Cardiac muscle cell (in vitro differentiated cells and primary cell): ENCODE data around the gene CRYBB3. TPM values are rescaled to one million over a fixed set of nuclear protein-coding genes. Genes with fewer than 3 reads are reported as not detected.

Experiments used
- DNase-seq, 2 donors: peaks; one replicate each; pipeline versions ENCODE4 v3.0.0 to v3.0.0-alpha.2; 2010 to 2017; ENCODE audit warnings: low read depth in 1 of 2, low spot score in 1 of 2
- H3K27ac ChIP-seq: fragments of 200-600 bp; sonication (generic); 2 replicates; pipeline ENCODE4 v1.5.1; 2016
- H3K27me3 ChIP-seq: fragments of 200-600 bp; sonication (generic); 2 replicates; pipeline ENCODE4 v1.6.0; 2016; ENCODE audit warnings: control low read depth
- H3K36me3 ChIP-seq: fragments of 200-600 bp; sonication (generic); 2 replicates; pipeline ENCODE4 v1.5.1; 2016; ENCODE audit warnings: control low read depth
- H3K4me1 ChIP-seq: fragments of 200-600 bp; sonication (generic); 2 replicates; pipeline ENCODE4 v1.8.1; 2017; ENCODE audit warnings: low read depth, mild to moderate bottlenecking, mixed run types
- H3K4me3 ChIP-seq: fragments of 200-600 bp; sonication (generic); 2 replicates; pipeline ENCODE4 v1.5.1; 2016; ENCODE audit warnings: mild to moderate bottlenecking
- H3K9me3 ChIP-seq: fragments of 200-600 bp; sonication (generic); 2 replicates; pipeline ENCODE4 v1.5.1; 2017; ENCODE audit warnings: low read depth, mild to moderate bottlenecking, control low read depth
- CTCF ChIP-seq: IDR thresholded peaks from 2 replicates; pipeline ENCODE4 v1.5.1; 2012; ENCODE audit warnings: low read depth, mild to moderate bottlenecking, low read length
- polyA plus RNA-seq: library from polyadenylated mRNA; unstranded; fragments of >200 nt; fragmentation: Nextera tagmentation; extraction: Ambion mirVana; gene quantifications from 2 replicates; pipeline ENCODE4 v1.2.1, GENCODE V29; 2016
- total RNA-seq: library from RNA; depleted of rRNA; stranded (reverse); fragments of >200 nt; gene quantifications from 2 replicates; pipeline ENCODE4 v1.2.3, GENCODE V29; 2016

CRYBB3 gene
- total and polyA plus RNA-seq, 2 experiments from 2014 or later, result 0.21 TPM; not detected in 1

- no peak for DNase-seq
- TF ChIP-seq CTCF, result no peak
- Histone ChIP-seq H3K36me3 (no peaks in the 10 kb centered on the region), H3K27me3 (no peaks in the 10 kb centered on the region), H3K4me3 (no peak overlapping the region), H3K4me1 (no peaks in the 10 kb centered on the region), H3K9me3 (no peaks in the 10 kb centered on the region), H3K27ac (no peak overlapping the region)
These were observed 33.2 kb upstream of the CRYBB3 start for GRCh38 chr22:25166266-25167040.

DNA sequence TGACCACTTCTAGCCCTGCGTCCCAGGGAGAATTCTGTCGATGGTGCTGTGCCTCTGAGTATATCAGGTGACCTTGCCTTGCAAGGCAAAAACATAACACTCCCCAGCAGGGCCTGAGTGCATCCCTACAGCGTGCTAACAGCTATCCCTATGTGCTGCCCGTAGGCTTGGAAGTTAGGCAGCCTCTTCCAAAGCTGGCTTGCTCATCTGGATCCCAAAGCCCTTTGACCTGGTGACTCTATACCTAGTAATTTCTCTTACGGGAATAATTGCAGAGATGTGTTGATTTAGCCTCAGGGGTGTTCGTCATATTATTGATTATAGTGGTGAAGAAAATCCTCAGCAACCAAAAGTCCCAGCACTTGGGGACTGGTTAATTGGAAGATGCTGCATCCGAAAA lies 32.6 kb upstream of the CRYBB3 start:
- Histone ChIP-seq H3K4me1 (no peaks in the 10 kb centered on the region), H3K4me3 (no peak overlapping the region), H3K36me3 (peaks cover 2% of the 10 kb centered on the region), H3K9me3 (no peaks in the 10 kb centered on the region), H3K27me3 (no peaks in the 10 kb centered on the region), H3K27ac (no peak overlapping the region)
- DNase-seq, result no peak
- TF ChIP-seq CTCF, result no peak

DNA sequence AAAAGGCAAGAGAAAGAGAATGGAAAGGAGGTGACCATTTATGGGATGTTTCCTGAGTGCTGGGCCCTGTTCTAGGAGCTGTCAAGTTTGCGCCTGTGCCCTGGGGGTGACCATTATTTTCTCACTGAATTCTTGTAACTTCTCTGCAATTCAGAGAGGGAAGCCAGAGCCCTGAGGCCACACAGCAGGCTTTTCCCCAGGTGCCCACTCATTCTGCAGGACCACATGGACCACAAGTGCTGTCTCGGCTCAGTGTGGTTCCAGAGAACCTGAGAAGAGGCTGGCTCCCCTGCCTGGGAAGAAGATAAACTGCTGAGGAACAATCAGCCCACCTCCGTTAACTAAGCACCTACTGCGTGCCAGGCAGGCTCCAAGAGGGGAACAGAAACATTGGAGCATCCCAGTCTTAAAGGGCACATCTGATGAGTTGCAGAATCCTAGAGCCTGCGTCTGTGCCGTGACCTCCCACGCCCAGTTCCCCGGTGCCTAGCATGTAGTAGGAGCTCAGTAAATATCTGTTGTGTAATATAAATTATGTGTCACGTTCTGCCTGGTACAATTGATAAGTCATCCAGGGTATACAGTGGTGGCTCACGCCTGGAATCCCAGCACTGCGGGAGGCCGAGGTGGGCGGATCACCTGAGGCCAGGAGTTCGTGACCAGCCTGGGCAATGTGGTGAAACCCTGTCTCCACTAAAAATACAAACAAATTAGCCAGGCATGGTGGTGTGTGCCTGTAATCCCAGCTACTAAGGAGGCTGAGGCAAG lies 31.6 kb upstream of the CRYBB3 start:
- H3K27ac ChIP-seq, result no peak overlapping the region
- no peak for TF ChIP-seq CTCF
- DNase-seq, result no peak
- H3K27me3 ChIP-seq, result no peaks in the 10 kb centered on the region
- no peaks in the 10 kb centered on the region for H3K4me1 ChIP-seq
- H3K9me3 ChIP-seq, result no peaks in the 10 kb centered on the region
- no peak overlapping the region for H3K4me3 ChIP-seq
- peaks cover 2% of the 10 kb centered on the region for H3K36me3 ChIP-seq

DNA sequence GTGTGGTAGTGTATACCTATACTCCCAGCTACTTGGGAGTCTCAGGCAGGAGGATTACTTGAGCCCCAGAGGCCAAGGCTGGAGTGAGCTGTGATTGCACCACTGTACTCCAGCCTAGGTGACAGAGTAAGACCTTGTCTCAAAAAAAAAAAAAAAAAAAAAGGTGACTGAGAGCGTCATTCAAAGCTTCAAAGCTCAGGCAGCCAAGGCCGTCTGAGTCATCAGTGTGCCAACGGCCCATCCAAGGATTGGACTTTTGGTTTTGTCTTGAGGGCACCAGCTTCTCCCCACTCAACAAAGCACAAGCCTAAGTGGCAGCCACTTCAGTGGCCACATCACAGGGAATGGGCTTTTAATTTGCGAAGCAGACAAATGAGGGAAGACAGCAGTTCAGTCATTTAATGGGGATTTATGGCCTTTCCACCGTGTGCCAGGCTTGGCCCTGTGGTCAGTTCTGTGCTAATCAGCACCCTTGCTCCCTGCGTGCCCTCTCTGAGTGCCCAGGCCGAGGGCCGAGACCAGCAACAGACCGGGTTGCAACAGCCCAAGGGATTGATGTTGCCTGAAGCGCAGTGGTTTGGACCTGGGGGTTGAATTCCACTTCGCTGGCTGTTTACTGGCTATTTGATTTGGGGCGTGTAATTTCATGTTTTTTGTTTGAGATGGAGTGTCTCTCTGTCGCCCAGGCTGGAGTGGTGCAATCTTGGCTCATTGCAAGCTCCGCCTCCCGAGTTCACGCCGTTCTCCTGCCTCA lies 30.2 kb upstream of the CRYBB3 start:
- no peak for DNase-seq
- Histone ChIP-seq H3K4me3 (no peak overlapping the region), H3K4me1 (no peaks in the 10 kb centered on the region), H3K36me3 (peaks cover 7% of the 10 kb centered on the region), H3K27me3 (no peaks in the 10 kb centered on the region), H3K27ac (no peak overlapping the region), H3K9me3 (no peaks in the 10 kb centered on the region)
- TF ChIP-seq CTCF, result no peak

GRCh38 chr22:25170426-25170980 lies 29.2 kb upstream of the CRYBB3 start:
- Histone ChIP-seq H3K9me3 (no peaks in the 10 kb centered on the region), H3K27ac (no peak overlapping the region), H3K4me3 (no peak overlapping the region), H3K36me3 (peaks cover 17% of the 10 kb centered on the region), H3K27me3 (no peaks in the 10 kb centered on the region), H3K4me1 (no peaks in the 10 kb centered on the region)
- no peak for DNase-seq
- TF ChIP-seq CTCF, result no peak
